NCI-H146 treated with DMSO at 0.1 percent for 48 hours (cell line): ENCODE data around the gene GCK.
A peak's percentile ranks its signal among the peaks of the same experiment; 100 is the strongest.
"Not testable (repeated sequence)": the region's sequence is repeated elsewhere in the genome, so short reads cannot be mapped to it uniquely, and the experiment has no call there.

Source experiments
- DNase-seq: peaks from one replicate; lab custom pipeline; 2025; ENCODE audit not compliant: unreplicated experiment; lab: John Stamatoyannopoulos, UW

The GCK gene

DNA sequence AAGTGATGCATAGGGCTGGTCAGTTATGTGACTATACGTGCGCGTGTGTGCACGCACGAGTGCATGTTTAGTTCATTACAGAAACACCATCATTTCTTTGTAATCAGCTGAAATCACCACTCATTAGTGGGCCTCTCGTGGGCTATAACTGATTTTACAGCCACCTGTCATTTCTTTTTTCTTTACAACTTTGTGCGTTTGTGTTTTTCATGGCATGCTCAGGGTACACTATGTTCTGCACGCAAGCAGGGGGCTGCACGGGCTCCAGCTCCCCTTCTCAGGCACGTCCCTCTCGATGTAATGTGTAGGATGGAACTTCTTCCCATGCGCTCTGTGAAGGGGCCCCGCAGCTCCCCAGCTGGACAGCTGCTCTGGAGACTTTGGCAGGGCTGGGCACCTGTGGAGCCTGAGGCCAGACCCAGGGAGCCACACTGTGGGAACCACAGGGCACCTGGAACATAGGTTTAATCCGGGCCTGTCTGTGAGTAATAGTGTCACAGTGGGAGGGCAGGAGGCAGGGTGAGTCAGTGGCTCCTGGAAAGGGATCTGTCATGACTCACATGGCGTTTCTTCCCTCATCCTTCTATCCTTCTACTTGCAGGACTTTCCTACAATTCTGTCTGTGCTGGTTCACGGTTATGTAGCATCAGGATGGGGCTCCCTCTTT, 4.9 kb downstream of the GCK start:
- peak; percentile 72 for DNase-seq

DNA sequence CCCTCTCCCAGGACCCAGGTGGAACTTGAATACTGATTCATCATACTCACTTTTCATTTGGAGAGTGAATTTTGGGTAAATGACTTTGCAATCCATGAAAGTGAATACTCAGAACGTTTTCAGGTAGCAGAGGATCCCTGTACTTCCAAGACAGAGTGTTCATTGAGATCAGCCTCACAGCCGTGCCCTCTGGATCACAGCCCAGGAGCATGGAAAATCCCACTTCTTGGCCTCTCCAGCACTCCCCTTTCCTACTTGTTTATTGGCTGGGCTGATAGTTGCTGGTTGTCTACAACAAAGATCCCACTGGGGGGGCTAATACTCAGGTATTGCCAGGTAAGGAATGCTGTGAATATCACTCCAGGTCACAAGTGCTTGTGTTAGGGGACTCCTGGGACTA, 5.9 kb downstream of the GCK start:
- no peak for DNase-seq

DNA sequence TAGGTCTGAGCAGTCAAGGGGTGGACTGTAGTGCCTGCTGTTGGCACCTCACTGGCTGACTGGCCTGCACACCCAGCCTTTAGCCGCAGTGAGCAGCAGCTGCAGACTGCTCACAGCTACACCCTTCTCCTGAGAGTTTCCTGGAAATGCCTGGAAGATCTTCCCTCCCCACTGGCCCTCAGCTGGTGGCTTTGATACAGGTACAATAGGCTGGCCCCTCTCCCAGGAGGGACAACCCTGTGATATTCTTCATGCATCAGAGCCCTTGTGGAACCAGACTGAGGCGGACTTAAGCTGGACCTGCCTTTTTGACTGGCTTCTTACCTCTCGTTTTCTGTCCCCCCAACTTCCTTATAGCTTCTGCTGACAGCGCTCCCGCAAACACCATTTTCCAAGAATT, 6.4 kb downstream of the GCK start:
- DNase-seq: no peak

DNA sequence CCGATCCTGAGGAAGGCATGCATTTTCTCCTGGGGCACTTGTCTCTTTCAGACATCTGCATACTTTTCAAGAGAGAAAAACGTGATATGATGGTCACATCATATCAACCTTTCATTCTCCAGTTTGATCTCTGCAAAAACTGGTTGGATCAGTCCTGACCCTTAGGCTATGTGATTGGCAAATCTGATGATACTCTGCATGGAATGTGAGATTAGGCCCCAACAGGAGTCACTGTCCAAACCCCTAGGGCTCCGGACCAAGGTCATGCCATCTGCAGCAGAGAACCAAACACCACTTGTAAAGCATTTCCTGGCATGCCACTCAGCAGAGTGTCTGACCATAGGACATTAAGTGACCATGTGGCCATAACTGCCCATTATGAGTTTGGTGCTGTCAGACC, 8.6 kb downstream of the GCK start:
- no peak for DNase-seq

DNA sequence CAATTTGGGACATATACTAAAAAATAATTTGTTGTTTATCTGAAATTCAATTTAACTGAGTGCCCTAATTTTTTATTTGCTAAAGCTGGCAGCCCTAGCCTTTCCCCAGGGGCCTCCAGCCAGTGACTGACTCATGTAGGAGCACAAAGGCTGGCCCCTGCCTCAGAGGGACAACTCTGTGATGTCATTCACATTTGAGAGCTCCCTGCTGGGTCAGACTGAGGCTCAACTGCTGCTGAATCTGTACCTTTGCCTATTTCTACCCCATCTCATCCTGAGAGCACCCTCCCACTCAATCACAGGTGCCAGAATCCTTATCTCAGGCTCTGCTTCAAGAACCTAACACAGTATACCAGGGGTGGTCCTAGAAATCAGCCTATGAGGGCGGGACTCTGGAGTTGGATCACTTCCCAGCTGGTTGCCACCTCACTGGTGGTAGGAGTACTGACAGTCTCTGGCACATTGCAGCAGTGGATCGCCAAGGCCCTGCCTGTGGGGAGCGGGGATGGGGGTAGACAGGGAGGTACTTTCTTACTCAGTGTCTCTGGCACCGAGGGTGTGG, 11.6 kb downstream of the GCK start:
- DNase-seq: peak; percentile 5

DNA sequence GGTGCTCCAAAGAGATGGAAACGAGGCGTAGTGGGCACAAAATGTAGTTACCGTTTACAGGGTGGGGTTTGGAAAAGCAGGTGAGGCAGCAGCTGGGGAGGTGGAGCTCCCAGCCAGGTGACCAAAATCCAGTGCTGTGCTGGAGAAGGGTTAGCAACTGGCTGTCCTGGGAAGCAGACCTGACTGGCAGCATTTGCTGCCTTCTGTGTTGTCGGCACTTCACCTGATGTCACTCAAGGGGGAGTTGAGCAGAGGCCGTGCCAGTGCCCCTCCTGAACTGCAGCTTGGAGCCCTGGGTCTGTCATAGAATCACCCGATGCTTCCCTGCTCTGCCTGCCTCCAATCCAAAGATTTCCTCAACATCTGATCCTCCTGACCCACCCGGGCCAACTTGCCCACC, 12.8 kb downstream of the GCK start:
- DNase-seq: no peak

DNA sequence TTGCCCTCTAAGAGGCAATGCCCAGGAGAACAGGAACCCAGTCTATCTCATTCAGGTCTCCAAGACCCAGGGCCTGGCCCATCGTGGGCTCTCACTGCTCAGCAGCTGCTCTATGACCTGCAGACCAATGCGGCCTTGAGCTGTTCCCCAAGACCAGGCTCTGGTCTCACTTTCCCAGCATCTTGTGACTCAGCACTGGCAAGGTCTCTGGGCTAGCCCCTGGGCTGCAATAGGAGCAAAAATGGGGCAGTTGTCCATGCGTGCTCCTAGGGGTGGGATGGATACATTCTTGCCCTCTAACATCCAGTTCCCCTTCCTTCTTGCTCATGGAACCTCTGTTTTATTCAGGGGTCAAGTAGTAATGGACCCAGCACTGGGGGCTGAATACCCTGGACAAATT, 13.5 kb downstream of the GCK start:
- DNase-seq: no peak

DNA sequence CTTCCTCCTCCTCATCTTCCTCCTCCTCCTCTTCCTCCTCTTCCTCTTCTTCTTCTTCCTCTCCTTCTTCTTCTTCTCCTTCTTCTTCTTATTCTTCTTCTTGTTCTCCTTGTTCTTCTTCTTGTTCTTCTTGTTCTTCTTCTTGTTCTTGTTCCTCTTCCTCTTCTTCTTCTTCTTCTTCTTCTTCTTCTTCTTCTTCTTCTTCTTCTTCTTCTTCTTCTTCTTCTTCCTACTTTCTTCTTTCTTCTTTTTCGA, 14.6 kb downstream of the GCK start:
- not testable (repeated sequence) for DNase-seq

DNA sequence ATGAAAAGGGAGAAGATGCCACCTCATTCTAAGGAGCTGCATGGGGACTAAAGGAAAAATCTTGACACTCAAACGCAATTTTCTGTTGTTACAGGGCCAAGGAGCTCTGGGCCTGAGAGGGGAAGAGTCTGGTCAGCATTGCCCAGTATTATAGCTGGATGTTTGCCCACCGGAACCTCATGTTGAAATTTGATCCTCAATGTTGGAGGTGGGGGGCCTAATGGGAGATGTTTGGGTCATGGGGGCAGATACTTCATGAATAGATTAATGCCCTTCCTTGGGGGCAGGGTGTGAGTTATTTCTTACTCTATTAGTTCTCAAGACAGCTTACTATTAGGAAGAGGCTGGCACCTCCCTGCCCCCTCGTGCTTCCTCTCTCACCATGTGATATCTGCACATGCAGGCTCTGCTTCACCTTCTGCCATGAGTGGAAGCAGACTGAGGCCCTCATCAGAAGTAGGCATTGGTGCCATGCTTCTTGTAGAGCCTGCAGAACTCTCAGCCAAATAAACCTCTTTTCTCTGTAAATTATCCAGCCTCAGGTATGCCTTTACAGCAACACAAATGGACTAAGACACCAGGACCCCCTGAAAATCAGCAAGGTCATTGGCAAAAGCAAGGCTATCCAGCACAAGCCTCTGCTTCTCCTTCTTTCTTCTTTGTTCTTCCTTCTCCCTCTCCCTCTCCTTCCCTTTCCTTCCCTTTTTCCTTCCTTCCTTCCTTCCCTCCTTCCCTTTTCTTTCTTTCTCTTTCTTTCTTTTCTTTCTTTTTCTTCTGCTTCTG, 15.1 kb downstream of the GCK start:
- DNase-seq: no peak

DNA sequence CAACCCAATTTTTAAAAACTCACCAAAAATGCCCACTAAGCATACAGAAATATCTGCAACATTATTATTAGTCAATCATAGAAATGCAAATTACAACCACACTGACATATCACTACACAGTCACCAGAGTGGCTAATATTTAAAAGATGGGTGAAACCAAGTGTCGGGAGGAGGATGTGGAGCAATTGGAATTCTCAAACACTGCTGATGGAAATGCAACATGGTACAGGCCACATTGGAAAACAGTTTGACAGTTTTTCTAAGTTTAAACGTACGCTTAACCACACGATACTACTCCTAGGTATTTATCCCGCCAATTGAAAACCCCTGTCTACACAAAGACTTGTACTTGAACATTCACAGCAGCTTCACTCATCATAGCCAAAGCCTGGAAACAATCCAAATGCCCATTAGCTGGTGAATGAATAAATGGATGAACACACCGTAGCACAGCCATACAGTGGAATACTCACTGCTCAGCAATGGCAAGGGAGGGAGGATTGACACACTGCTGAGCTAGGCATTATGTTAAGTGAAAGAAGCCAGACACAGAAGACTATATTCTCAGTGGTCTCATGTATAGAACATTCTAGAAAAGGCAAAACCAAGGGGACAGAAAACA, 16.3 kb downstream of the GCK start:
- no peak for DNase-seq

DNA sequence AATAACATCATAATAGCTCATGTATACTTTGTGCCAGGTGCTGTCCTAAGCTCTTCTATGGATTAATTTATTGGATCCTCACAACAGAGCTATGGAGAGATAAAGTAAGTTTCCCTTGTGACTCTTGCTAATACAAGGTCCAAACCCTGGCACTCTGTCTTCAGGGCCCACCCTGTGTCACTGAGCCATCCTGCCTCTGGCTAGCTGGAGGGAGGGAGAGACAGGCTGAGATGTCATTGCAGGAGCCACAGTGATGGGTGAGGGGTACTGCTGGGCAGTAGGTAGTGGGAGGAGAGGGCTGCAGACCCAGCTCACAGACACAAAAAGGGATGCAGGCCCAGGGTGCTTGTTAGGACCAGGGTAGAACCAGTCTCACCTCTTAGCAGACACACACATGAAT, 16.9 kb downstream of the GCK start:
- DNase-seq: no peak

DNA sequence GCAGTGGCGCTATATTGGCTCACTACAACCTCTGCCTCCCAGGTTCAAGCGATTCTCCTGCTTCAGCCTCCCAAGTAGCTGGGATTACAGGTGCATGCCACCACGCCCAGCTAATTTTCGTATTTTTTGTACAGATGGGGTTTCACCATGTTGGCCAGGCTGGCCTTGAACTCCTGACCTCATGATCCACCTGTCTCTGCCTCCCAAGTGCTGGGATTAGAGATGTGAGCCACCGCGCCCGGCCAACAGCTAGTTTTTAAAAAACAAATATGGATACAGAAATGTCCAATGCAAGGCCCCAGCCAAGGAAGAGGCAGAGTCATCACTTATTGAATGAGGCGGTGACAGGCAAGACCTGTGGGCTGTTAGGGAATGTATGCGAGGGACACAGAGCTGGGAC, 17.3 kb downstream of the GCK start:
- not testable (repeated sequence) for DNase-seq

DNA sequence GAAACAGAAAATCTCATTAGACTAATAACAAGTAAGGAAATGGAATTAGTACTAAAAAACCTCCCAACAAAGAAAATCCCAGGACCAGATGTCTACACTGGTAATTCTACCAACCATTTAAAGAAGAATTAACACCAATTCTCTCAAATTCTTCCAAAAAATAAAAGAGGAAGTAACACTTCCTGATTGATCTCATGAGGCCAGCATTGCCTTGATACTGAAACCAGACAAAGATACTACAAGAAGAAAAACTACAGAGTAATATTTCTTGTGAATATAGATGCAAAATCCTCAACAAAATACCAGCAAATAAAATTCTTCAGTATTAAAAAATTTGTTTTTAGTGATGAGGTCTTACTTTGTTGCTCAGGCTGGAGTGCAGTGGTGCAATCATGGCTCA, 21.3 kb downstream of the GCK start:
- no peak for DNase-seq

DNA sequence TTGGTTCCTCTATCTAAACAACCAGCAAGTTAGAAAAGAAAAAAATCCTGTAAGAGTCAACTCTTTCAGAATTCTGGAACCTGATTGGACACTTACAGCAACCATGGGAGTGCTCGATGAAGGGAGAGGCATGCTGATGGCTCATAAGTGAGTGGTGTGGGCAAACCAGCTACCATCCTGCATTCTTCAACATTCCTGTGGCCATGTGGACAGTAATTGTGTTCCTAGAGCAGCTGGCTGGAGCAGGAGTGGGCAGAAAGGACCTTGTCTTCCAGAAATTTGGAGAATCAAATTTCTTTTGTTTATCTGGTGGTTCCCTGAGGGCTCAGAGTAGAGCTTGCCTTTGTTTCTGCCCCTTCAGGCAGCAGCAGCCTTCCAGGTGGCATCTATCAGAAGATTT, 25.6 kb downstream of the GCK start:
- DNase-seq: peak; percentile 43

DNA sequence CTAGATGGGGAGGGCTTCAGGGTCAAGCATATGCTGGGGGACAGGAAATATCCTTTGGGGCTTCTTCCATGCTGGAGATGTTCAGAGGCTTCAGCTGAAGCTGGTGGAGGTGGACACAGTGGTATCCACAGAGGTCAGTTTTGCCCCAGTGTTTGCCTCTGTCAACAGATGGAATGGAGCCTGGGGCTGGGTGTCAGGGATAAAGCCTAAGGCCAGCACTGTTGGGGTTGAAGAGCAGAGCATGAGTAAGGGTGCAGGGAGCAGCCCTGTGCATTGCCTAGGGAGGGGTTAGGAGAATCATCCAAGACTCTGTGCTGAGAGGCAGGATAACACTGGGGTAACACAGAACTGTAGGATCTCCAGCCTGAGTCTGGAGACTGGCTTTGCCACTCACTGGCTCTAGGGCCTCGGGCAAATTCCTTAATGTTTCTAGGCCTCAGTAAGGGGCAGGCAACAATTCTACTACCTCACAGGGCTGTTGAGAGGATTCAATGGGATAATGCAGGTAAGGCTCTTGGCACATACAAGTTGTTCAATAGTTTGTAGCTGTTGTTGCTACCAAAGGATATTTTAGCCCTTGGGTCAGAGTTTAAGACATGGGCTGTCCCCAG, 26.3 kb downstream of the GCK start:
- DNase-seq: no peak

DNA sequence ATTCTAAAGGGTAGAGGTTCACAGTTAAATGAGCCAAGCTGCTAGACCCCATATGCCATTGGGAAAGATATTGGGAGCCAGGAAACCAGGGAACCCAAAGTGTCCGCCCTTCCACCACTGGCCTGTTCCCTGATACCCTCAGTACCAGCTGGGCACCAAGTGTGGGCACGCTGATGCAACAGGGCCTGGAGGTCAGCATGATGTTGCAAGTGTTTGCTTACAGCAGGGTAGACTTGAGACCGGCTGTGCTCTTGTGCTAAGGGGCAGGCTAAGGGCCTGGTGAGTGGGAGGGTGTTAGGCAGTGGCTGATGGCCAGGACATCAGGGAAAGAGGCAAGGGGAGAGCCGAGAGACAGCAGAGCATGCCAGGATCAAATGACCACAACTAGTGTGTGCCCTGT, 27.1 kb downstream of the GCK start:
- no peak for DNase-seq

DNA sequence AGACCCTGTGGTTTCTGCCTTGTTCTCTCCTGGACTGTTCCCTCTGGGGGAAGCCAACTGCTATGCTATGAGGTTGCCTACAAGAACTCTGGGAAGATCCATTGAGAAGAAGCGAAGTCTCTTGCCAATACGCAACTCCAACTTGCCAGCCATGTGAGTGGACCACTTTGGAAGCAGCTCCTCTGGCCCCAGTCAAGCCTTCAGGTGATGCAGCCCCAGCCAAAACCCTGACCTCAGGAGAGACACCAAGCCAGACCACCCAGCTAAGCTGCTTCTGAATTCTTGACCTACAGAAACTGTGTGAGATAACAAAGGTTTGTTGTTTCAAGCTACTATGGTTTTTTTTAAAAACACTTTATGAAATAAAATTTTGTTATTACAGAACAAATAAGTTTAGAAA, 27.9 kb downstream of the GCK start:
- DNase-seq: no peak

DNA sequence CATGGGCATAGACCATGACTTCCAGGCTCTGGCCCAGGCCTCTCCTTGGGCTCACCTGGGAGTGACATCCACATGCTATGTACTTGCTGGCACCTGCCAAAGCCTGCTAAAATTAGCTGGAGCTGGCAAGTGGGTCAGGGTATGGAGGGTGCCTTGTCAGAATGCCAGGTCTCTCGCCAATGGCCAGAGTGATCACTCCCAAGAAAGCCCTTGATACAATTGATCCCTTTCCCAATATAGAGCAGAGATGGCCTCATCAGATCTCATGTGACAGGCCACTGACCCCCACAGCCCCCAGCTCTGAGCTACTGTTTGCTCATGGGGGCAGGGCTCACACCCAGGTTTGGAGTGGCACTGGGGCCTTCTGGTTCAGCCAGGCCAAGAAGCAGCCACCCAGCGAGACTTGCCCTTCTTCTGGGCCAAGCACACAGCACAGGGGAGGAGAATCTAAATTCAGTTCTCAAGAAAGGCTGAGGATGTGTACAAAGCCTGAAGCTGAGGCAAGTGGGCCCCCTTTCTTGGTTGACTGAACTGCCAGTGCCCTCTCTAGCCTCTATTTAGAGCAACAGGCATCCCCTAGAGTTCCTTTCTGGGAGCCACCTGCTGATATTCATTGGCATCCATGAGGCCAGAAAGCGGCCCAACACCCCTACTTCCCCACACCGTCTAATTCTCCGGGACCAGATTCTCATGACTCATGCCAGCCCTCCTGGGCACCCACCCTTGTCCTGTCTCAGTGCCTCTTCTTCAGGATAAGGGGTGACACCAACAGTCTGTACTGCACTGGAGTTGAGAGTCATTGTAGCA, 29.2 kb downstream of the GCK start:
- DNase-seq: no peak

DNA sequence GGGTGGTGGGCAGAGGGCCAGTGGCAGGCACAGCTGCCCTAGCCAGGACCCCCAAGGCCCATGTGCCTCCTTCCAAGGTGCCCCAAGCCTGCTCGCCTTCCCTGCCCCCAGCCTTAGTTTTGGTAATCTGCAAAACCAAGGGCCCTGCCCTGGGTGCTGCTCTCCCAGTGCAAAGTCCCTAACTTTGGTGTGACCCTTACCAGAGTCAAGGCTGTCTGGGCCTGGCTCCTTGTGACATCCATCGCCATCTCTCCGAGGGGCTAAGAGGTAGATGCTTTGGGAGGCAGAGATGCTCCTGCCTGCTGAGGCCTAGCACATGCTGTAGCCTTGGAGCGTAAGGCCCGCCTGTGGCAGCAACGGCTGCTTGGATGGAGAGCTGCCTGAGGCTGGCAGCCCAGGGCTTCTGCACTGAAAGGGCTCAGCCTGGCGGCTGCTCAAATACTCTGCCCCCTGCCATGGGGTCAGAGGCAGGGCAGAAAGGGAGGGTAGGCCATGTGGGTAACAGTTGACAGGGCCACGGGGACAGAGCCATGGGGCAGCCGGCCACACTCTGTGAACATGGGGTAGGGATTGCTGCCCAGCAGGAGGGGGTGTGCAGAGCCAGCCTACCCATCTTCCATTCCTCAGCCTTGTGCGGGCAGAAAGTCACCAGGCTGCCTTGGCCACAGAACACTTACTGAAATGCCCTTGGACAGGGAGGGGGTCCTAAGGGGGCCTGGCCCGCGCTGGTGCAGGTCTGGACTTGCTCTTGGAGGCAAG, 30.2 kb downstream of the GCK start:
- DNase-seq: no peak

DNA sequence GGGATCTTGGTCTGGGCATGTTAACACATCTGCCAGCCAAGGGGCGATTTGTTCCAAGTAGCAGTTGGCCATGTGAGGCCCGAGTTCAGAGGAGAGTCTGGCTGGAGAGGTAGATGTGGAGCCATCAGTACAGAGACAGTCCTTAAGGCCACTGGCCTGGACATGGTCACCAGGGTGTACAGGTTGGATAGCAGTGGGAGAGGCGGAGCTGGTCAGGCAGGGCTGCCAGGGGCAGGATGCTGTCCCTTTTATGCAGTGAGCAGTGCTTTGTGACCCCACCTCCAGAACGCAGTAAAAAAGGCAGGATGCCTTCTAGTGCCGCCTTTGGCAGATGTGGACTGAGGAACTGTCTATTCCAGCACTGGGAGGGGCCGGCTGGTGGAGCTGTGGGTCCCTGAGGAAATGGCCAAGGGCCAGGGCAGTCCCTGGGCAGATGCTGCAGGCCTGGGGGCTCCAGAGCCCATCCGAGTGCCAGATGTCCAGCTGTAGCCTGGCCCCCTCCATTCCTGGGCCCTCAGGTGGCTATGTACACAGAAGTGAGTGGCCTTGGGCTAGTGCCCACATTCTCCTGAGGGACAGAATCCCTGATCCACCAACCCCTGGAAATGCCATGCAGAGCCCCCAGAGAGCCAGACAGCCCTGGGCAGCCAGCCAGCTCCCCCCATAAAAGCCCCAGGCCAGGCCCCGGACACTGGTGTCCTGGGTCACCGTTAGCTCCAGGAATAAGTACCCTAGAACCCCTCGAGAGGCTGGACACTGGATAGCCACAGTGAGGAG, 31.0 kb downstream of the GCK start:
- DNase-seq: no peak
